GM23248 (cell line): ENCODE data around the gene GDPD4. TPM values are rescaled to one million over a fixed set of nuclear protein-coding genes. Genes with fewer than 3 reads are reported as not detected.

Experiments used
- DNase-seq: peaks from one replicate; pipeline ENCODE4 v3.0.0-alpha.2; 2015
- H2AFZ ChIP-seq: fragments of 200-600 bp; sonication (generic); 2 replicates; pipeline ENCODE4 v1.6.1; 2016; ENCODE audit warnings: antibody characterized with exemption
- H3F3A ChIP-seq: fragments of 200-600 bp; sonication (generic); 2 replicates; pipeline ENCODE4 v1.6.1; 2016; ENCODE audit warnings: mild to moderate bottlenecking, antibody characterized with exemption, mixed run types; ENCODE audit not compliant: insufficient read depth
- H3K27ac ChIP-seq: fragments of 200-600 bp; sonication (generic); 2 replicates; pipeline ENCODE4 v1.5.1; 2016; ENCODE audit warnings: mild to moderate bottlenecking
- H3K27me3 ChIP-seq: fragments of 200-600 bp; sonication (generic); replicated peaks from 2 replicates; pipeline ENCODE4 v1.6.1; 2016; ENCODE audit warnings: mild to moderate bottlenecking; ENCODE audit not compliant: insufficient read depth
- H3K36me3 ChIP-seq: fragments of 200-600 bp; sonication (generic); 2 replicates; pipeline ENCODE4 v1.6.1; 2016; ENCODE audit warnings: low read depth, mild to moderate bottlenecking
- H3K4me1 ChIP-seq: fragments of 200-600 bp; sonication (generic); 2 replicates; pipeline ENCODE4 v1.6.1; 2016; ENCODE audit warnings: mild to moderate bottlenecking; ENCODE audit not compliant: insufficient read depth
- H3K4me2 ChIP-seq: fragments of 200-600 bp; sonication (generic); one replicate; pipeline ENCODE4 v1.6.1; 2016; ENCODE audit warnings: mild to moderate bottlenecking; ENCODE audit not compliant: unreplicated experiment
- H3K4me3 ChIP-seq: fragments of 200-600 bp; sonication (generic); 2 replicates; pipeline ENCODE4 v1.5.1; 2016; ENCODE audit warnings: mild to moderate bottlenecking
- H3K79me2 ChIP-seq: fragments of 200-600 bp; sonication (generic); 2 replicates; pipeline ENCODE4 v1.6.1; 2016; ENCODE audit warnings: mild to moderate bottlenecking; ENCODE audit not compliant: insufficient read depth
- H3K9ac ChIP-seq: fragments of 200-600 bp; sonication (generic); 2 replicates; pipeline ENCODE4 v1.6.1; 2016; ENCODE audit warnings: mild to moderate bottlenecking
- H3K9me2 ChIP-seq: fragments of 200-600 bp; sonication (generic); 2 replicates; pipeline ENCODE4 v1.6.1; 2016; ENCODE audit warnings: mixed run types, mild to moderate bottlenecking, moderate library complexity; ENCODE audit not compliant: insufficient read depth
- H3K9me3 ChIP-seq: fragments of 200-600 bp; sonication (generic); one replicate; pipeline ENCODE4 v1.6.1; 2017; ENCODE audit warnings: low read depth
- H4K20me1 ChIP-seq: fragments of 200-600 bp; sonication (generic); 2 replicates; pipeline ENCODE4 v1.6.0; 2016; ENCODE audit not compliant: insufficient read depth
- EZH2 ChIP-seq: fragments of 200-600 bp; sonication (generic); IDR thresholded peaks from 2 replicates; pipeline ENCODE4 v1.6.1; 2018; ENCODE audit warnings: antibody characterized with exemption, mild to moderate bottlenecking; ENCODE audit not compliant: insufficient read depth, poor library complexity, severe bottlenecking
- EZH2phosphoT487 ChIP-seq: fragments of 200-600 bp; sonication (generic); IDR thresholded peaks from 2 replicates; pipeline ENCODE4 v1.6.1; 2018; ENCODE audit warnings: antibody characterized with exemption, moderate library complexity, mild to moderate bottlenecking, low read depth; ENCODE audit not compliant: insufficient read depth
- WGBS, 2 experiments: methylation state at CpG; one replicate each; pipeline ENCODE4 v1.1.6; 2015 to 2017; ENCODE audit warnings: low lambda C conversion rate in 2 of 2, low coverage in 1 of 2; ENCODE audit errors: missing lambda C conversion rate in 2 of 2; 5-methylcytosine and 5-hydroxymethylcytosine counted together
- in situ Hi-C: fragments of 300-500 bp; cut with MboI; formaldehyde crosslinking; loops from 2 replicates; pipeline ENCODE4 v1.15.0; 2020
- polyA plus RNA-seq: library from polyadenylated mRNA; unstranded; fragments of >200 nt; fragmentation: Nextera tagmentation; extraction: Ambion mirVana; gene quantifications from 2 replicates; pipeline ENCODE4 v1.2.1, GENCODE V29; 2016
- total RNA-seq: library from RNA; depleted of rRNA; stranded (reverse); fragments of >200 nt; shearing (Covaris generic); gene quantifications from 2 replicates; pipeline ENCODE4 v1.2.3, GENCODE V29; 2014

GDPD4 gene
- total and polyA plus RNA-seq, 2 experiments from 2014 or later: not detected

DNA sequence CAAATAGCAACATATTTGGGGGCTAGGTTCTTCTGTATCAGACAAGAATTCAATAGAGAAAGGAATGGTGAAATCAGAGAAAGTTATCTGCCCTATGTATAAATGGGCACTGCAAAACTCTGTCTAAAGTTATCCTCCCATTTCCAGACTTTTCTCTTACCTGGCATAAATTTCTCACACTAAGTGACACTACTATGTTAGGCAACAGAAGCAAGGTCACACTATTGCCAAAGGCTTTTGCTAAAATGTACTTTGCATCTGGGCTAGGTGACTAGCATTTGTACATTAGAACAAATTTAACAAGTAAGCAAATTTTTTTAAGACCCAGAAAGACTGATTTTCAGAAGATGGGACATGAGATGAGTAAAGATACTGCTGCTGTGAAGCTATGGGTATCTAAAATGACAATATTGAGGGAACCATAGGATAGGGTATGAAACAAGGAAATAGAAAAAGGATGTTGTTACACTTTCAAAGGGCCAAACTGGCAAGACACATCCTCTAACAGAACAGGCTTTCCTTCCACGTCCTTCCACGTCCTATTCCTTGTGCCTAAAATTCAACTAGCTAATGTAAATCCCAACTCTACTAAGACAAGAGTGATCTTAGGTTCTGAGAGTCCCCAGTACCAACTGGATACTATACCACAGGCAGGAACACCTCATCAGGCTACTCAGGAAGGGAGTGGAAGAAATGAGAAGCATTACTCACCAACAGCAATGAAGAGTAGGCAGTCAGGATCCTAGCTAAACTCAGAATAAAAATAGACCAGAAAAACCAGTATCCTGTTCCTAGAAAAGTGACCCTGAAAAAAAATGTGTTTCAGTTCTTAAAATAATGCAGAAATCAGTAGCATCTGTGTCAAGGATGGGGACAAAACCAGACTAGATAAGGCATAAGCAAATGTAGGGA, 22.6 kb downstream of the GDPD4 start:
- 0 out of 2 replicates have a peak, but pooled peaks cover 7% of the 10 kb centered on the region for H3K4me1 ChIP-seq
- WGBS, 2 experiments: 95 to 97% methylated on average over 2 of the region's 2 CpGs
- H3K4me3 ChIP-seq: no peak overlapping the region
- no peaks in the 10 kb centered on the region for H3F3A ChIP-seq
- TF ChIP-seq EZH2 (no peak), EZH2phosphoT487 (no peak)
- H3K9me3 ChIP-seq: no peaks in the 10 kb centered on the region
- no peaks in the 10 kb centered on the region for H4K20me1 ChIP-seq
- no peak overlapping the region for H2AFZ ChIP-seq
- no peak overlapping the region for H3K9ac ChIP-seq
- no peaks in the 10 kb centered on the region for H3K36me3 ChIP-seq
- DNase-seq: peak; percentile 76
- in situ Hi-C loops: no loop called here
- no peaks in the 10 kb centered on the region for H3K27me3 ChIP-seq
- no peaks in the 10 kb centered on the region for H3K79me2 ChIP-seq
- H3K9me2 ChIP-seq: no peaks in the 10 kb centered on the region
- H3K27ac ChIP-seq: no peak overlapping the region
- no peak overlapping the region for H3K4me2 ChIP-seq

GRCh38 chr11:77276271-77276670, 25.2 kb downstream of the GDPD4 start:
- DNase-seq: no peak
- TF ChIP-seq EZH2phosphoT487 (no peak), EZH2 (no peak)
- 90 to 96% methylated on average over 2 of the region's 2 CpGs for WGBS, 2 experiments

DNA sequence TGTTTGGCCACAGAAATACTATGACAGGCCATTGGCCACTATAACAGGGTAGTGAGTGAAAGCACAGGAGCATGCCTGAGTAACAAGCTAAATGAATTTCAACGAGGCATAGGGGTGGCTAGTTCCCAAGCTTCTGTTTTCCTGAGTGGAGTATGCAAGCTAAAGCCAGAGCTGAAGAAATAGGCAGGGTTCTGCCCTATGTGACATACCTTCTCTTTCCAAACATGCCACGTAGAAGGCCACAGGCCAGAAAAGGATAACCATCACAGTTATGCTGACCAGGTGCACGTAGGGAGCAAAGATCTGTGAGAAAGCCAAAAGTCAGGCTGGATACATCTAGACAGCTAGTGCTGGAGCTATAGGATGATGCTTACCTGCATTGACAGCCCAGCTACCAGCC, 30.6 kb downstream of the GDPD4 start:
- WGBS, 2 experiments: 78 to 81% methylated on average over 3 of the region's 3 CpGs
- Histone ChIP-seq H3K27me3 (no peaks in the 10 kb centered on the region), H3K9me3 (no peaks in the 10 kb centered on the region), H3F3A (peaks cover 20% of the 10 kb centered on the region), H2AFZ (no peak overlapping the region), H3K4me2 (no peak overlapping the region), H3K79me2 (no peaks in the 10 kb centered on the region), H3K27ac (no peak overlapping the region), H3K9ac (no peak overlapping the region), H3K9me2 (no peaks in the 10 kb centered on the region), H4K20me1 (no peaks in the 10 kb centered on the region), H3K4me1 (peaks cover 23% of the 10 kb centered on the region), H3K36me3 (no peaks in the 10 kb centered on the region), H3K4me3 (no peak overlapping the region)
- in situ Hi-C loops: no loop called here
- no peak for DNase-seq
- TF ChIP-seq EZH2phosphoT487: no peak
- no peak for TF ChIP-seq EZH2

More at GRCh38 chr11:77276271-77276670, 25.2 kb downstream of the GDPD4 start:
- Histone ChIP-seq H3K4me3 (no peak overlapping the region), H3K4me1 (0 out of 2 replicates have a peak, but pooled peaks cover 7% of the 10 kb centered on the region), H3K36me3 (no peaks in the 10 kb centered on the region), H3K79me2 (no peaks in the 10 kb centered on the region), H2AFZ (no peak overlapping the region), H4K20me1 (no peaks in the 10 kb centered on the region), H3K9me2 (no peaks in the 10 kb centered on the region), H3K9ac (no peak overlapping the region), H3K27me3 (no peaks in the 10 kb centered on the region), H3K27ac (no peak overlapping the region), H3F3A (no peaks in the 10 kb centered on the region), H3K4me2 (no peak overlapping the region), H3K9me3 (no peaks in the 10 kb centered on the region)
- in situ Hi-C loops: no loop called here

GRCh38 chr11:77269484-77270123, 31.9 kb downstream of the GDPD4 start:
- in situ Hi-C loops: no loop called here
- Histone ChIP-seq H3K36me3 (no peaks in the 10 kb centered on the region), H3K4me3 (no peak overlapping the region), H4K20me1 (no peaks in the 10 kb centered on the region), H2AFZ (no peak overlapping the region), H3K9me3 (no peaks in the 10 kb centered on the region), H3K27me3 (no peaks in the 10 kb centered on the region), H3K9ac (no peak overlapping the region), H3K4me1 (peaks cover 23% of the 10 kb centered on the region), H3K27ac (no peak overlapping the region), H3F3A (peaks cover 20% of the 10 kb centered on the region), H3K4me2 (no peak overlapping the region), H3K79me2 (no peaks in the 10 kb centered on the region), H3K9me2 (no peaks in the 10 kb centered on the region)
- peak; percentile 36 for DNase-seq
- WGBS, 2 experiments: 94 to 100% methylated on average over 1 of the region's 1 CpG
- TF ChIP-seq EZH2 (no peak), EZH2phosphoT487 (no peak)
